Measurements from ENCODE around the gene CDC5L. TPM values are rescaled to one million over a fixed set of nuclear protein-coding genes. Genes with fewer than 3 reads are reported as not detected.
A peak's percentile ranks its signal among the peaks of the same experiment; 100 is the strongest.

The CDC5L gene
- total and polyA plus RNA-seq, 2 of the 13 experiments (the other 11 are each of a cell fraction or from before 2014, with no cell fraction given) = 11.0 to 34.2 TPM

DNA sequence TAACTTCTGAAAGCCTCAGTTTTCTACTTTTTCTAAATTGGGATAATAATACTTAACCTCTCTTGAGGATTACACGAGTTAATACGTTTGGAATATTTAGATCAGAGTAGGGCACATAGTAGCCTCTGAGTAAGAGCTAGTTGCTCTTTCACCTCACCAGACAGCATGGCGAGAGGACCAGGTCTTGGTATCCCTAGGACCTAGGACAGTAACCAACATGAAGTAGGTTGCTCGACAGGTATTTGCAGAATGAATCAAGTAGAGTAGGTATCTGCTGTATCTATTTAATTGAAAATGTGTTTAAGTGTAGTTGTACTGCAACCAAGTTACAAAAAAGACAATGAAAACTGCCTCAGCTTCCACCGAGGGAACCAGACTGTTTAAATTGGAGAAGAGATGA, 1.4 kb downstream of the CDC5L start:
- WGBS (ENCODE audit: low lambda C conversion rate) = 30% methylated on average over 5 of the region's 5 CpGs
- Histone ChIP-seq H2AFZ (ENCODE audit: low read length) (no peak overlapping the region), H3K4me2 (ENCODE audit: low read depth, low read length) (peak overlapping the region; percentile 97), H3K4me3 (replicated peaks in 1 of 3; ENCODE audit: insufficient read depth in 1 of 3, low read depth in 2 of 3, low read length in 3 of 3) (peak overlapping the region; percentile 70 to 96 (median 85); a peak in 5 of 6 replicates), H3K36me3 (replicated peaks in 1 of 2; ENCODE audit: control insufficient read depth in 1 of 2, insufficient read depth in 2 of 2, low read length in 2 of 2) (peaks cover 10 to 30% of the 10 kb centered on the region in 2 experiments), H3K79me2 (ENCODE audit: insufficient read depth, low read length) (peaks cover 35% of the 10 kb centered on the region), H3K9ac (ENCODE audit: insufficient read depth, low read depth, low read length) (peak overlapping the region; percentile 93), H3K27ac (ENCODE audit: extremely low read length, insufficient read depth, low read length) (no peak overlapping the region), H3K4me1 (ENCODE audit: insufficient read depth, low read length) (peaks cover 34% of the 10 kb centered on the region), H4K20me1 (ENCODE audit: insufficient read depth, low read length) (peaks cover 27% of the 10 kb centered on the region), H3K27me3 (ENCODE audit: control insufficient read depth in 1 of 2, insufficient read depth in 2 of 2, low read length in 2 of 2) (peaks cover 0 to 3% of the 10 kb centered on the region in 2 experiments; a peak in 1 of 5 replicates), H3K9me3 (ENCODE audit: low read length) (no peaks in the 10 kb centered on the region)
- ATAC-seq (no peak), FAIRE-seq (no peak), DNase-seq (ENCODE audit: low spot score) (no peak)
- intact Hi-C loops (cut with micrococcal nuclease; ENCODE audit: unreplicated experiment) = no loop called here
- TF ChIP-seq, protein P1, sequence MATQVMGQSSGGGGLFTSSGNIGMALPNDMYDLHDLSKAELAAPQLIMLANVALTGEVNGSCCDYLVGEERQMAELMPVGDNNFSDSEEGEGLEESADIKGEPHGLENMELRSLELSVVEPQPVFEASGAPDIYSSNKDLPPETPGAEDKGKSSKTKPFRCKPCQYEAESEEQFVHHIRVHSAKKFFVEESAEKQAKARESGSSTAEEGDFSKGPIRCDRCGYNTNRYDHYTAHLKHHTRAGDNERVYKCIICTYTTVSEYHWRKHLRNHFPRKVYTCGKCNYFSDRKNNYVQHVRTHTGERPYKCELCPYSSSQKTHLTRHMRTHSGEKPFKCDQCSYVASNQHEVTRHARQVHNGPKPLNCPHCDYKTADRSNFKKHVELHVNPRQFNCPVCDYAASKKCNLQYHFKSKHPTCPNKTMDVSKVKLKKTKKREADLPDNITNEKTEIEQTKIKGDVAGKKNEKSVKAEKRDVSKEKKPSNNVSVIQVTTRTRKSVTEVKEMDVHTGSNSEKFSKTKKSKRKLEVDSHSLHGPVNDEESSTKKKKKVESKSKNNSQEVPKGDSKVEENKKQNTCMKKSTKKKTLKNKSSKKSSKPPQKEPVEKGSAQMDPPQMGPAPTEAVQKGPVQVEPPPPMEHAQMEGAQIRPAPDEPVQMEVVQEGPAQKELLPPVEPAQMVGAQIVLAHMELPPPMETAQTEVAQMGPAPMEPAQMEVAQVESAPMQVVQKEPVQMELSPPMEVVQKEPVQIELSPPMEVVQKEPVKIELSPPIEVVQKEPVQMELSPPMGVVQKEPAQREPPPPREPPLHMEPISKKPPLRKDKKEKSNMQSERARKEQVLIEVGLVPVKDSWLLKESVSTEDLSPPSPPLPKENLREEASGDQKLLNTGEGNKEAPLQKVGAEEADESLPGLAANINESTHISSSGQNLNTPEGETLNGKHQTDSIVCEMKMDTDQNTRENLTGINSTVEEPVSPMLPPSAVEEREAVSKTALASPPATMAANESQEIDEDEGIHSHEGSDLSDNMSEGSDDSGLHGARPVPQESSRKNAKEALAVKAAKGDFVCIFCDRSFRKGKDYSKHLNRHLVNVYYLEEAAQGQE (IDR thresholded peaks at IDR 0.05; ENCODE audit: borderline replicate concordance in 1 of 2, low read depth in 1 of 2, low read length in 2 of 2) = peak in 1 of 2 experiments; percentile 77; a peak in 3 of 4 replicates
- TF ChIP-seq HMGA1 (CRISPR knock-in tag; conservative IDR thresholded peaks at IDR 0.05) (no peak), KDM5A (IDR thresholded peaks at IDR 0.05; ENCODE audit: borderline replicate concordance, low read length) (0 out of 2 replicates have a peak, but pooled peaks have one; percentile 16), MIER2 (CRISPR knock-in tag; IDR thresholded peaks at IDR 0.05) (0 out of 2 replicates have a peak, but pooled peaks have one; percentile 67)
- ChIA-PET CTCF (ENCODE audit: low intra/inter-chr PET ratio, low total read pairs) (no interaction called here), POLR2A (interaction anchor here (1.0 kb wide), 1 partner anchor 9 kb away, joined by 3 read pairs; no protein-coding TSS in a partner anchor)
- TSS peak; percentile 78 for BruUV-seq (replicated peaks)
- in situ Hi-C loops (cut with HindIII; ENCODE audit: extremely low pct_ligation_motif_present, low pct_unique_long_range_greater_than_20kb) = no loop called here
